Bronchial epithelial cell (primary cell): Measurements from ENCODE around the gene JAML. TPM values are rescaled to one million over a fixed set of nuclear protein-coding genes. Genes with fewer than 3 reads are reported as not detected.

Experiments used
- DNase-seq: peaks from one replicate; pipeline ENCODE4 v3.0.0-alpha.2; 2010; ENCODE audit warnings: low read depth
- FAIRE-seq: peaks from 2 replicates; lab custom pipeline; 2011; peaks lifted over from hg19 to GRCh38; lab: Jason Lieb, UNC
- H3K27me3 ChIP-seq: 2 replicates; pipeline ENCODE4 v1.5.1; 2011; ENCODE audit warnings: low read length; ENCODE audit not compliant: control insufficient read depth, insufficient read depth
- H3K36me3 ChIP-seq: 2 replicates; pipeline ENCODE4 v1.5.1; 2011; ENCODE audit warnings: low read length; ENCODE audit not compliant: control insufficient read depth, insufficient read depth
- H3K4me3 ChIP-seq: 2 replicates; pipeline ENCODE4 v1.5.1; 2011; ENCODE audit warnings: mild to moderate bottlenecking, low read depth, low read length, control low read depth
- total RNA-seq: library from RNA; depleted of rRNA; stranded (reverse); fragments of >200 nt; gene quantifications from 2 replicates; pipeline ENCODE4 v1.2.1, GENCODE V29; 2014
- TF ChIP-seq, protein P1 (sequence below): IDR thresholded peaks from 2 replicates; pipeline ENCODE4 v1.5.1; 2011; ENCODE audit warnings: mild to moderate bottlenecking, moderate library complexity, low read length, control low read depth, inconsistent platforms; ENCODE audit not compliant: insufficient read depth, severe bottlenecking

JAML gene
- total RNA-seq, 1 donor from 2014 or later, result not detected

DNA sequence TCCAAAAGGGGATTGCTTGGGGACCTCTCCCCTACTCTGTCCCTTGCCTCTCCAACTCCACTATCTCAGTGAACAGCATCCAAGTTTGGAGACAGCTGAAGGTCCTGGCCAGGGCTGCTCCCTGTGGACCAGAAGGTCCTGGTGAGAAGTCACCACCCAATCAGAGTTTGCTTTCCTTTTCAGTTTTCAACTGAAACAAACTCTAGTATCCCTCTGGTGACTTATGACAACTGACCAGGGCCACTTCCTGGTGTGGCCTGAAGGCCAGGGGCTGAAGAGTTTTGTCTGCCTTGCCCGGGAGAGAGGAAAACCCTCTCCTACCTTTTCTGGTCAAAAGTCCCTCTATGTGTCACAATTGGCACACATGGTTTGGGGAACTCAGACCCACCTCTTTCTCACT, 5.1 kb downstream of the JAML start:
- no peaks in the 10 kb centered on the region for H3K36me3 ChIP-seq
- H3K27me3 ChIP-seq, result no peaks in the 10 kb centered on the region
- H3K4me3 ChIP-seq, result no peak overlapping the region
- TF ChIP-seq, protein P1, sequence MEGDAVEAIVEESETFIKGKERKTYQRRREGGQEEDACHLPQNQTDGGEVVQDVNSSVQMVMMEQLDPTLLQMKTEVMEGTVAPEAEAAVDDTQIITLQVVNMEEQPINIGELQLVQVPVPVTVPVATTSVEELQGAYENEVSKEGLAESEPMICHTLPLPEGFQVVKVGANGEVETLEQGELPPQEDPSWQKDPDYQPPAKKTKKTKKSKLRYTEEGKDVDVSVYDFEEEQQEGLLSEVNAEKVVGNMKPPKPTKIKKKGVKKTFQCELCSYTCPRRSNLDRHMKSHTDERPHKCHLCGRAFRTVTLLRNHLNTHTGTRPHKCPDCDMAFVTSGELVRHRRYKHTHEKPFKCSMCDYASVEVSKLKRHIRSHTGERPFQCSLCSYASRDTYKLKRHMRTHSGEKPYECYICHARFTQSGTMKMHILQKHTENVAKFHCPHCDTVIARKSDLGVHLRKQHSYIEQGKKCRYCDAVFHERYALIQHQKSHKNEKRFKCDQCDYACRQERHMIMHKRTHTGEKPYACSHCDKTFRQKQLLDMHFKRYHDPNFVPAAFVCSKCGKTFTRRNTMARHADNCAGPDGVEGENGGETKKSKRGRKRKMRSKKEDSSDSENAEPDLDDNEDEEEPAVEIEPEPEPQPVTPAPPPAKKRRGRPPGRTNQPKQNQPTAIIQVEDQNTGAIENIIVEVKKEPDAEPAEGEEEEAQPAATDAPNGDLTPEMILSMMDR, result no peak
- DNase-seq (no peak), FAIRE-seq (no peak)

DNA sequence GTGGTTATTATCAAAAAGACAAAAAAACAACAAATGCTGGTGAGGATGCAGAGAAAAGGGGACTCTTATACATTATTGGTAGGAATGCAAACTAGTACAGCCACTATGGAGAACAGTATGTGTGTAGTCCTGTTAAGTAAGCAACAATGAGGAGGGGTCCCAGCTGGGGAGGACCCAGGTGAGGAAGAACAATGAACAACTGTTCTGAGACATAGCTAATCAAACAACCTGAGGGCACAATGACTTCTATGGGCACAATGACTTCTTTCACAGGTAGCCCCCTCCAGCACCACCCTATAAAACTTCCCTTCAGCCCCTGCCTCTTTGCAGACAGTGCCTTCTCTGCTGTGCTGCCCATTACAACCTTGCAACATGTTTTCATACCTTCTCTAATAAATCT, 5.6 kb downstream of the JAML start:
- TF ChIP-seq, protein P1, result no peak
- DNase-seq, result no peak
- peak; percentile 47 for FAIRE-seq
- Histone ChIP-seq H3K27me3 (no peaks in the 10 kb centered on the region), H3K36me3 (no peaks in the 10 kb centered on the region), H3K4me3 (no peak overlapping the region)

DNA sequence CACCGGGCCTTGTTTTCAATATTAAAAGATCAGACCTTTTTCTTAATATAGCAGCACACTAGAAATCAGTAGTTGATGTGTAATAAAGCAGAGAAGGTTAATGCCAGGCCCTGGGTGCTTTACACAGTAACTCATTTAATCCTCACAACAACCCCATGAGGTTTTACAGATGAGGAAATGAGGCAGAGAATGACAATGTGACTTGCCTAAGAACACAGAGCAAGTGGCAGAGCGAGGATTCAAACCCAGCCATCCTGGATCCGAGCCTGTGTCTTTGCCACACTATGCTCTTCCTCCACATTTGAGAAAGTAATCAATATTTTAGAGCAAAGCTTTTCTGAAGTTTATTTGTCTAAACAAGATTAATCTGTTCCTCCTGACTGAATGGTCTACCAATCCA, 7.2 kb downstream of the JAML start:
- Histone ChIP-seq H3K36me3 (no peaks in the 10 kb centered on the region), H3K27me3 (no peaks in the 10 kb centered on the region), H3K4me3 (no peak overlapping the region)
- FAIRE-seq (no peak), DNase-seq (no peak)
- TF ChIP-seq, protein P1, result no peak

DNA sequence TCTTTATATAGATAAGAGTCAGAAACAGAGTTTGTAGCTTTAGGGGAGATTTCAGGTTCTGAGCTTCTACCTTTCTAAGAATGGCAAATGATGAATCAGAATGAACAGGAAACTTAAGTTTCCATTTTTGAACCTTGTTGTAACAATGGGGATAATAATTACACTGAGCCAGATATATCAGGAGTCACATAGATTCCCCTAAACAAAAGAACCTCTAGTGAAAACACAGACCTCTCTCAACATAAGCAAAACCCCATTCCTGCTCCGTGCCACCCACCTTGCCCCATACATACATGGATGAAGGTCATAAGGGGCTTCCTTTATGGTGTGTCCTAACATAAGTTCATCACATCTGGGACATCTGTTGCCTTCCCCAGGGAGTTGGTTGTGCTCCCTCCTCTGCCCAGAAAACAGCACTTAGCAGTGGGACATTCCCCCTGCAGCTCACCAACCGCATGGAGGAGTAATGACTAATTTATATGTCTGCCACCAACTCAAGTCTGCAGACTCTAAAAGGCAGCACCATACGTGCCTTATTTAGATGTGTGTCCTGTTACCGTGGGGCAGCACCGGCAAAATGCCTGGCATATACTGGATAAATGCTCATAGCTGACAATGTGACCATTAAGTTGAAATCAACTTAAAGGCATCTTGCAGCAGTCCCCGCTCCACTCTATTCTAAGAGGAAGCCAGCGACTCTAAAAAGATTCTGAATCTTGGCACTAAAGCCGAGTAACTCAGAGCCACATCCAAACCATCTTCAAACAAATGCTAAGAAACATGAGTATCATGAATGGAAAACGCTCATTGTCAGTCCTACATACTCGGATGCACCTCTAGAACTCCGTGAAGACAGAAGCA, 8.0 kb downstream of the JAML start:
- DNase-seq, result no peak
- TF ChIP-seq, protein P1, result no peak

DNA sequence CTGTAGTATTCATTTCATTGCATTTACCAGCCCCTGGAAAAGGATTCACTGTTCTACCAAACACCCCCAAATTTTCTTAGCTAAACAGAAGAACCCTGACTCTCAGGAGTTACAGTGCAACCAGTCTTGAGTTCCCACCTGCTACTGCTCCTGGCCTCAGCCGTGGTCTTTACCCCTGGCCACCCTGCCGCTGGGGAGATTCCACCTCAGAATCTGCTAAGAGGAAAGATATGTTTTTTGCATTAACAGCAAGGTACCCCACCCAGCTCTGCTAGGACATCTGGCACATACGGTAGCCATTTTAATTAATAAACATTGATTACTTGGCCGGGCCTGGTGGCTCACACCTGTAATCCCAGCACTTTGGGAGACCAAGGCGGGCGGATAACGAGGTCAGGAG, 9.0 kb downstream of the JAML start:
- FAIRE-seq (no peak), DNase-seq (no peak)
- Histone ChIP-seq H3K27me3 (no peaks in the 10 kb centered on the region), H3K36me3 (no peaks in the 10 kb centered on the region), H3K4me3 (no peak overlapping the region)
- TF ChIP-seq, protein P1, result no peak

More for the DNA sequence above, 8.0 kb downstream of the JAML start:
- FAIRE-seq, result no peak
- no peaks in the 10 kb centered on the region for H3K36me3 ChIP-seq
- H3K27me3 ChIP-seq, result no peaks in the 10 kb centered on the region
- H3K4me3 ChIP-seq, result no peak overlapping the region
